ENCODE measurements around the gene TRABD. TPM values are rescaled to one million over a fixed set of nuclear protein-coding genes. Genes with fewer than 3 reads are reported as not detected.
"Not testable (repeated sequence)": the region's sequence is repeated elsewhere in the genome, so short reads cannot be mapped to it uniquely, and the experiment has no call there.

The TRABD gene
- total RNA-seq, 4 donors from 2014 or later, result 18.3 to 43.1 (median 28.4) TPM

DNA sequence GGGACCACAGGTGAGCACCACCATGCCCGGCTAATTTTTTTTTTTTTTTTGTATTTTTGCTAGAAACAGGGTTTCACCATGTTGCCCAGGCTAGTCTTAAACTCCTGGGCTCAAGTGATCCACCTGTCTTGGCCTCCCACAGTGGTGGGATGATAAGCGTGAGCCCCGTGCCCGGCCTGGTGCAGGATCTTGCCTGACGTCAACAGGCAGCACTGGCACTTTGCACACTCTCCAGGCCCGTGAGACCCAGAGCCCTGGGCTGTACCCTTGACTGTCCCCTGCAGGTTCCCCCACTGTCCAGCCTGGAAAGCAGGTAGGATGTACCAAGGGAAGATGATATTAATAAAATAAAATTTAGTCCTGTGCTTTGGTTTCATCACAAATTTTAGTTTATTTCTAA lies 44.3 kb upstream of the TRABD start:
- no peak for ATAC-seq (ENCODE audit: low FRiP score)
- DNase-seq (ENCODE audit: low spot score), result no peak
- TF ChIP-seq, protein P1, sequence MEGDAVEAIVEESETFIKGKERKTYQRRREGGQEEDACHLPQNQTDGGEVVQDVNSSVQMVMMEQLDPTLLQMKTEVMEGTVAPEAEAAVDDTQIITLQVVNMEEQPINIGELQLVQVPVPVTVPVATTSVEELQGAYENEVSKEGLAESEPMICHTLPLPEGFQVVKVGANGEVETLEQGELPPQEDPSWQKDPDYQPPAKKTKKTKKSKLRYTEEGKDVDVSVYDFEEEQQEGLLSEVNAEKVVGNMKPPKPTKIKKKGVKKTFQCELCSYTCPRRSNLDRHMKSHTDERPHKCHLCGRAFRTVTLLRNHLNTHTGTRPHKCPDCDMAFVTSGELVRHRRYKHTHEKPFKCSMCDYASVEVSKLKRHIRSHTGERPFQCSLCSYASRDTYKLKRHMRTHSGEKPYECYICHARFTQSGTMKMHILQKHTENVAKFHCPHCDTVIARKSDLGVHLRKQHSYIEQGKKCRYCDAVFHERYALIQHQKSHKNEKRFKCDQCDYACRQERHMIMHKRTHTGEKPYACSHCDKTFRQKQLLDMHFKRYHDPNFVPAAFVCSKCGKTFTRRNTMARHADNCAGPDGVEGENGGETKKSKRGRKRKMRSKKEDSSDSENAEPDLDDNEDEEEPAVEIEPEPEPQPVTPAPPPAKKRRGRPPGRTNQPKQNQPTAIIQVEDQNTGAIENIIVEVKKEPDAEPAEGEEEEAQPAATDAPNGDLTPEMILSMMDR (IDR thresholded peaks at IDR 0.05), result no peak

DNA sequence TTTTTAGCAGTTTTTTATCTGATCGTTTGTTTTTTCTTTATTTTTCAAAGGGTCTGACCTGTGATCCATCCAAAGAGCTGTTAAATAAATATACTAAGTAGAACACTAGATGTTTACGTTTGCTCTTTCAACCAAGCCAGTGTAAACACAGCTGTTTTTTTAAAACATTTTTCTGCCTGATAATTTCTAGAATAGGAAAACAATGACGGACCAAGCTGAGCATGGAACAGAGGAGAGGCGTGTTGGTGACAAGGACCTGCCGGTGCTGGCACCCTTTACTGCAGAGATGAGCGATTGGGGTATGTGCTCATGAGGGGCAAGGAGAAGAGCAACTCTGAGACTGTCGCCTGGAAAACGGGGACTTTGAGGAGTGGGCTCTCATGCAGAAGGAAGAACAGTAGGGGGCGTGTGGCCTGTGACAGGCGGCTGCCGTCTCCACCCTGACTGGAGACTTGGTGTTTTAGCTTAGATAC lies 43.8 kb upstream of the TRABD start:
- ATAC-seq (ENCODE audit: low FRiP score), result no peak
- DNase-seq (ENCODE audit: low spot score), result no peak
- TF ChIP-seq, protein P1 (IDR thresholded peaks at IDR 0.05), result no peak

DNA sequence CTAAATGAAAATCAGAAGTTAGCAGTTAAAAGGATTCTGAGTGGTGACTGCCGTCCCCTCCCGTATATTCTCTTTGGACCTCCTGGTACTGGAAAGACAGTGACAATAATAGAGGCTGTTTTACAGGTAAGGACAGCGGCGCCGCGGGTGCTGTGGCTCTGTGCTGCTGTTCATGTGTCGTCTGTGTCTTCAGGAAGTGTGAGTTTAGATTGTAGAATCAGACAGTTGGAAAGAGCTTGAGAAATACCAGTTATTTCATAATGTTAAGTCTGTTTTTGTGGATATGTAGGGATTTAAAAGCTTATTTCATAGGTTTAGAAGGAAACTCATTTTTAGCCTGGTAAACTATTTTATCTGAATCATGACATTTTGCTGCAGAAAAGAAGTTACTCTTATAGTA lies 42.6 kb upstream of the TRABD start:
- DNase-seq (ENCODE audit: low spot score) (no peak), ATAC-seq (ENCODE audit: low FRiP score) (no peak)
- TF ChIP-seq, protein P1 (IDR thresholded peaks at IDR 0.05), result no peak

DNA sequence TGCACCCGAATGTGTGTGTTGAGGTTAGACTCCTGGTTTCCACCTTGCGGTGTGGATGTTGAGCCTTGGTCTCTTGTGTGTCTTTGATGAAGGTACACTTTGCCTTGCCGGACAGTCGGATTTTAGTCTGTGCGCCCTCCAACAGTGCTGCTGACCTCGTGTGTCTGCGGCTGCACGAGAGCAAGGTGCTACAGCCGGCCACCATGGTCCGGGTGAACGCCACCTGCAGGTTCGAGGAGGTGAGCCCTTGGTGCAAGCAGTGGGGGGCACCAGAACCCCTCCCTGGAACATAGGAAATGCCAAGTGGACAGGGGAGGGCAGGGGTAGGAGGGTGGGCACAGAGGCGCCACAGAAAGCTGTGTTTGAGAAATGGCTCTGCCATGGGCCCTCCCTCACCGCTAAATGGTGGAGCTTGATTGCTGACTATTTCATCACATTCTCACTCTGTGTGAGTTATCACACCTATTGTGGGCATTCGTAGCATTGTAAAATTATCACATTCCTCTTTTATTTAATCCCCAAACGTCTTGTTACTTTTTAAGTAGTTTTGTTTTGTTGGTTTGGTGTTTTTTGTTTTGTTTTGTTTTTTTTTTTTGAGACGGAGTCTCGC lies 41.6 kb upstream of the TRABD start:
- no peak for DNase-seq (ENCODE audit: low spot score)
- TF ChIP-seq, protein P1 (IDR thresholded peaks at IDR 0.05), result no peak
- no peak for ATAC-seq (ENCODE audit: low FRiP score)

DNA sequence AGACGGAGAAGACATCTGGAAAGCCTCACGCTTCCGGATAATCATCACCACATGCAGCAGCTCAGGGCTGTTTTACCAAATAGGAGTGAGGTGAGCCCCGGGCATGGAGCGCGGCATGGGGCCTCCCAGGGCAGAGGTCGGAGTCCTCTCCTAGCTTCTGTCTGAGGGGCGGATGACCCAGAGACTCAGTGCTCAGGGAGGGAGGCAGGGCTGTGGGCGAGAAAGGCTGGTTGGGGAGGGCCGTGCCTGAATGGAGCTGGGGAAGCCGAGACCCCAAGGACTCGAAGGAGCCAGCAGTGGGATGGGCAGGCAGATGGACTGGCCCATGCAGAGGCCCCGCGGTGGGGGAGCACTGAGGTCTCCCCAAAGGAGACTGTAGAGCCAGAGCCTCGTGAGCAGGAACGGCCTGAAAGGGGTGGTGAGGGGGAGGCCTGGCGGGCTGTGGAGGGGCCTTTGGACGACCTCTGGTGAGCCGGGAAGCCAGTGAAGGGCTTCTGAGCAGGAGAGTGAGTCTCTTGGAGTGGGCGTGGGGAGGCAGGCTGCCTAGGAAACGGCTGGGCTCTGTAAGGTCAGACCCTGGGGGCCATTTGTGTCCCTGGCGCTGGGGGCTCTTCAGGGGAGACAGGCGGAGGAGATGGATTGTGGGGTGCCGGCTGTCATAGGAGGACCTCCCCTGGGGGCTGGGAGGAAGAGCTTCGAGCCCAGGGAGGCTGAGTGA lies 39.8 kb upstream of the TRABD start:
- no peak for DNase-seq (ENCODE audit: low spot score)
- no peak for ATAC-seq (ENCODE audit: low FRiP score)
- TF ChIP-seq, protein P1 (IDR thresholded peaks at IDR 0.05), result no peak

DNA sequence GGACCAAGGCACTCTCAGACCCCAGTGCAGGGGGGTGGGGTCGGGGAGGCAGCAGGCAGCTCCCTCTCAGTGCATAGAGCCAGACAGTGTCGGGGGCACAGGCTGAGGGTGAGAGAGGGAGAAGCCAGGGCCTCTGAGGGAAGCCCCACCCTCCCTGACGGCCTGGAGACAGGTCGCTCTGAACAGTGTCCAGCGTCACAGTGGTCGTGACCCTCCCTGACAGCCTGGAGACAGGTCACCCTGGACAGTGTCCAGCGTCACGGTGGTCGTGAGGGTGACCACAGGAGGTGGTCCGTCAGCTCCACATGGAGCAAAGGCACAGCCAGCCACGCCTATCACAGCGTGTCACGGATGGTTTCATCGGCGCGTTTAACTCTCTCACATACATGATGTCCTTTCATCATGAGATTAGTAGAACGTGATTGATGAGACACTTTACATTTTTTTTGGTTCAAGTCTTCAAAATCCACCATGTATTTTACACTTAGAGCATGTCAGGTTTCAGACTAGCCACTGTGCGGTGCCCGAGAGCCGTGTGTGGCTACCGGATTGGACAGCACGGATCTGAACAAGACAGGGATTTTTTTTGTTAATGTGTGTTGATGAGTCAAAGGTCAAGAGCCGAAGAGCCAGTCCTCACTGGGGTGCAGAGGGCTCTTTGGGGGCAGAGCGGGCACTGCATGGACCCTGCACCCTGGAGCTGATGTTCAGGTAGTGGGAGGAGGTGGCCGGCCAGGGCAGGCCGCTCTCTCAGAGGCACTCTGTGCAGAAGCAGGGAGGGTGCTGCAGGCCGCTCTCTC lies 39.1 kb upstream of the TRABD start:
- ATAC-seq (ENCODE audit: low FRiP score), result peak; percentile 32
- DNase-seq (ENCODE audit: low spot score), result no peak
- TF ChIP-seq, protein P1 (IDR thresholded peaks at IDR 0.05), result no peak

GRCh38 chr22:50147258-50148165 lies 38.2 kb upstream of the TRABD start:
- not testable (repeated sequence) for DNase-seq (ENCODE audit: low spot score); ATAC-seq (ENCODE audit: low FRiP score)

Data from omental fat pad (tissue), 4 donors.